ENCODE measurements around the gene SNED1.

SNED1 gene

DNA sequence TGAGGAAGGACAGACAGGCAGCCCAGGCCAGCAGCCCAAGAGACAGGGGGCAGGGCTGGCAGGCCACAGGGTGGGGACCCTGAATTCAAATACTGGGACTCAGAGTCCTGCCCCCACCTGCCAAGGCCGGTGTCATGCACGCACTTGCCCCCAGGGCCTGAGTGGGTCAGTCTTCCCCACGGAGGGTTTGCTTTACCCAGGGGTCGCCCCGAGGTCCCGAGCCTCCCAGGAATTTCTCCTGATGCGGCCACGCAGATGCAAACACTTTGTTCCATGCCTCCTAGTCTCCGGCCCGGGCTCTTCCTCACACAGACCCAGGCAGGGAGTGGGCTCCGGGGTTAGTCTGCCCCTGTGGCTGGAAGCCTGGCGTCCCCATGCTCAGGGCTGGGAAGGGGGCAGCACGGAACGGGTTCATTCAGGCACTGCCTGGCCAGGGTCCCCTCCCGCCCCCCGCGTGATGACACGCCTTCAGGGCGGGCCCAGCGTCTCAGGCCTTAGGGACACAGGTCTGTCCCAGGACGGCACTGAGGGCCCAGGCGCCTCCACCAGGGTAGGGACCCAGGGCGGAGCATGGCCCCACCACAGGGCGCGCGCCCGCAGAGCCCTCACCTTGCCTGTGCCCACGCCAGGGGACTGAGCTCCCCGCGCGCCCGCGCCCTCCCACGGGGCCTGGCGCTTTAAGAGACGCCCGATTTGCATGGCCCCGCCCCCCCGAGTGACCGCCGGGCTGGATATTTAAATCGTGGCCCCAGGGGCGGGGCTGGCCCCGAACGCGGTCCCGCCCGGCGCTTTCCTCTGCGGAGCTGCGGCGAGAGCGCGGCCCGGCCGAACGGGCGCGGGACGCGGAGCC is at the start of gene SNED1:
Gene SNED1, plus strand, starts transcription at position 763 of the 850 bp plus-strand sequence. CDS start 220 bp downstream, outside the sequence.
- H3K27me3 ChIP-seq (replicated peaks; ENCODE audit: control insufficient read depth, insufficient read depth, low read length): no peaks in the 10 kb centered on the region; the same call in 1 of the 2 replicates
- H3K4me3 ChIP-seq (replicated peaks; ENCODE audit: low read depth, low read length): peak within 1 kb of the TSS; percentile 28
- H3K36me3 ChIP-seq (ENCODE audit: control insufficient read depth, insufficient read depth, low read length): no peaks in the 10 kb centered on the region
- TF ChIP-seq, protein P1, sequence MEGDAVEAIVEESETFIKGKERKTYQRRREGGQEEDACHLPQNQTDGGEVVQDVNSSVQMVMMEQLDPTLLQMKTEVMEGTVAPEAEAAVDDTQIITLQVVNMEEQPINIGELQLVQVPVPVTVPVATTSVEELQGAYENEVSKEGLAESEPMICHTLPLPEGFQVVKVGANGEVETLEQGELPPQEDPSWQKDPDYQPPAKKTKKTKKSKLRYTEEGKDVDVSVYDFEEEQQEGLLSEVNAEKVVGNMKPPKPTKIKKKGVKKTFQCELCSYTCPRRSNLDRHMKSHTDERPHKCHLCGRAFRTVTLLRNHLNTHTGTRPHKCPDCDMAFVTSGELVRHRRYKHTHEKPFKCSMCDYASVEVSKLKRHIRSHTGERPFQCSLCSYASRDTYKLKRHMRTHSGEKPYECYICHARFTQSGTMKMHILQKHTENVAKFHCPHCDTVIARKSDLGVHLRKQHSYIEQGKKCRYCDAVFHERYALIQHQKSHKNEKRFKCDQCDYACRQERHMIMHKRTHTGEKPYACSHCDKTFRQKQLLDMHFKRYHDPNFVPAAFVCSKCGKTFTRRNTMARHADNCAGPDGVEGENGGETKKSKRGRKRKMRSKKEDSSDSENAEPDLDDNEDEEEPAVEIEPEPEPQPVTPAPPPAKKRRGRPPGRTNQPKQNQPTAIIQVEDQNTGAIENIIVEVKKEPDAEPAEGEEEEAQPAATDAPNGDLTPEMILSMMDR (IDR thresholded peaks at IDR 0.05; ENCODE audit: insufficient read depth, low read length, poor library complexity, severe bottlenecking): no peak
- peak; percentile 73 for DNase-seq (ENCODE audit: extremely low read depth, insufficient read length)

DNA sequence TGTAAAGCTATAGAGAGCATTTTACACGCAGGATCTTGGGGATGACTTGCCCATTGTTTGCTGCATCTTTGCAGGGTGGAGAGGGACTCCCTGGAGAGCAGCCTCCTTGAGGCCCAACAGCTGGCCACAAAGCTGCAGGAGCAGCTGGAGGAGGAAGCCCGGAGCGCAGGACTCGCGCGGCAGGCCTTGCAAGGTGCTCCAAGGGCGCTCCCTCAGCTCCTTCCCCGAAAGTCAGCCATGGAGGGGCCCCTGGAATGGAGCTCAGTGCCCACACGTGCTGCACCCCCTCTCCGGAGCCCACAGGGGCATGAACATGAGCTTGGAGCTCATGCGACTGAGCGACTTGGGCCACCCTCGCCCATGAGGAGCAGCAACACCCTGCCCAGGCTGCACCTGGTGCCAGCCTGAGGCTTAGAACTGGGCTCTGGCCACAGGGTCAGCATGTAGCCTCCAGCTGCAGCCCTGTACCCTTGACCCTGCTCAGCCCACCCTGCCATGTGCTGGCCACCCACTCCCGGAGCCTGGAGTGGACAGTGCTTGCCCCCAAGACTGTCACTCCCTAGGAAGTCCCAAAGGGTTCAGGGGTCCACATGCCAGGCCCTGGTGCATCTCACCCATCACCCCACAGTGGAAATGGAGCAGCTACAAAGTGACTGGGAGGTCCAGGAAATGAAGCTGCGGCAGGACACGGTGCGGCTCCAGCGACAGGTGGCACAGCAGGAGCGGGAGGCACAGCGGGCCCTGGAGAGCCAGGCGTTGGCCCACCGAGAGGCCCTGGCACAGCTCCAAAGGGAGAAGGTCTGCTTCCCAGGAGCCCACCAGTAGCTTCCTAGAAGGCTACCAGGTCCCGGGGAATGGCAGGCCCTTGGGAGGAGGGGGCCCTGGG is 49.3 kb upstream of the SNED1 start:
- no peak for DNase-seq (ENCODE audit: extremely low read depth, insufficient read length)

DNA sequence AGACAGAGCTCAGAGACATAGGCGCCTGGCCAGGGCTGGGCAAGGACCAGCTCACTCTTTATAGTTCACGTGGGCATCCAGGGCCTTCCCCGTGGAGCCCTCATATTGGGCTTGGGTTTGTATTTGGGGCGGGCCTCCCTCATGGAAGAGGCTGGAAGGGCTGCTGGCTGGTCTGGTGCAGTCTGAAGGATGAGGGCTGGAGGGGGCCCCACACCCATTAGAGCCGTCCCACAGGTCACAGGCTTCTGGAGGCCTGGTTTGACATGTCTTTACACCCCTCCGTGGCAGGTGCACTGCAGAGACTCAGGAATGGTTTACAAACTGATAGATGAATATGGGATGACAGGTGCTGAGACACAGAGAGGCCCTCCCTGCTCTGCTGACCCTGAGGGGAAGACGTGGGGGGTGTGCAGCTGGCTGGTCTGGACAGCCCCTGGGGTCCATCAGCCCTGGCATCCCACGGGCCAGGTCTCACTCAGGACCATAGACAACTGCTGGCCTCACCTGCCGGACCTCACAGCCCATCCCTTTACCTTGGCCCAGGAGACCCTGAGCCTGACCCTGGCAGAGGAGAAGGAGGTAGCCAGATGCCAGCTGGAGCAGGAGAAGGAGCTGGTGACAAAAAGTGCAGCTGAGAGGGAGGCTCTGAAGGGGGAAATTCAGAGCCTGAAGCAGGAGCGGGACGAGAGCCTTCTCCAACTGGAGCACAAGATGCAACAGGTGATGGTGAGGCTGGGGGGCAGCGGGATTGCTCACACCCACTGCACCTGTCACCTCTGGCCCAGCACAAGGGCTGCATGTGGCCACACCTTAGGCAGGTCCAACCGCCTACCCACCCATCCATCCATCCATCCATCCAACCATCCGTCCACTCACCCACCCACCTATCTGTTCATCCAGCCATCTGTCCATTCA is 48.4 kb upstream of the SNED1 start:
- no peaks in the 10 kb centered on the region for H3K36me3 ChIP-seq (ENCODE audit: control insufficient read depth, insufficient read depth, low read length)
- H3K4me3 ChIP-seq (replicated peaks; ENCODE audit: low read depth, low read length): no peak overlapping the region
- TF ChIP-seq, protein P1 (IDR thresholded peaks at IDR 0.05; ENCODE audit: insufficient read depth, low read length, poor library complexity, severe bottlenecking): no peak
- H3K27me3 ChIP-seq (replicated peaks; ENCODE audit: control insufficient read depth, insufficient read depth, low read length): no peaks in the 10 kb centered on the region; the same call in 1 of the 2 replicates
- no peak for DNase-seq (ENCODE audit: extremely low read depth, insufficient read length)

More for the DNA sequence above, 49.3 kb upstream of the SNED1 start:
- TF ChIP-seq, protein P1 (IDR thresholded peaks at IDR 0.05; ENCODE audit: insufficient read depth, low read length, poor library complexity, severe bottlenecking): no peak
- no peaks in the 10 kb centered on the region for H3K36me3 ChIP-seq (ENCODE audit: control insufficient read depth, insufficient read depth, low read length)
- H3K4me3 ChIP-seq (replicated peaks; ENCODE audit: low read depth, low read length): no peak overlapping the region
- no peaks in the 10 kb centered on the region; the same call in 1 of the 2 replicates for H3K27me3 ChIP-seq (replicated peaks; ENCODE audit: control insufficient read depth, insufficient read depth, low read length)

DNA sequence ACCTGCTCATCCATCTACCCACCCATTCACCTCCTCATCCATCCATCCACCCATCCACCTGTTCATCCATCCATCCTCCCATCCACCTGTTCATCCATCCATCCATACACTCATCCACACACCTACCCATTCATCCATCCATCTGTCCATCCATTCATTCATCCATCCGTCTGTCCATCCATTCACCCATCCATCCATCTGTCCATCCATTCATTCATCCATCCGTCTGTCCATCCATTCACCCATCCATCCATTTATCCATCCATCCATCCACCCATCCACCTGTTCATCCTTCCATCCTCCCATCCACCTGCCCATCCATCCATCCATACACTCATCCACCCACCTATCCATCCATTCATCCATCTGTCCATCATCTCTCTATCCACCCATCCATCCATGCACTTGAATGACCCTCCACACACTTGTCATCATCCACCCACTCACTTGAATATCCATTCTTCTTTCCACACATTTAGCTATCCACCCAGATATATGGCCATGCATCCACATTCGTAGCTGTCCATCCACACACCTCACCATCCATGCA is 47.3 kb upstream of the SNED1 start:
- TF ChIP-seq, protein P1 (IDR thresholded peaks at IDR 0.05; ENCODE audit: insufficient read depth, low read length, poor library complexity, severe bottlenecking): no peak
- DNase-seq (ENCODE audit: extremely low read depth, insufficient read length): no peak
- no peaks in the 10 kb centered on the region; the same call in 1 of the 2 replicates for H3K27me3 ChIP-seq (replicated peaks; ENCODE audit: control insufficient read depth, insufficient read depth, low read length)
- H3K36me3 ChIP-seq (ENCODE audit: control insufficient read depth, insufficient read depth, low read length): no peaks in the 10 kb centered on the region
- no peak overlapping the region for H3K4me3 ChIP-seq (replicated peaks; ENCODE audit: low read depth, low read length)

Measured in GM06990 (cell line).